ENCODE data around the gene EEPD1. TPM values are rescaled to one million over a fixed set of nuclear protein-coding genes. Genes with fewer than 3 reads are reported as not detected.
"Not testable (repeated sequence)": the region's sequence is repeated elsewhere in the genome, so short reads cannot be mapped to it uniquely, and the experiment has no call there.

Gene EEPD1
- total RNA-seq, 1 donor from 2014 or later = 18.5 TPM

GRCh38 chr7:36210291-36210922, 57.4 kb downstream of the EEPD1 start:
- intact Hi-C loops (cut with micrococcal nuclease) = no loop called here

- intact Hi-C loops (cut with micrococcal nuclease) = no loop called here
Observed at GRCh38 chr7:36214608-36215456, 61.8 kb downstream of the EEPD1 start.

- intact Hi-C loops (cut with micrococcal nuclease) = no loop called here
Observed at GRCh38 chr7:36215457-36215765, 62.4 kb downstream of the EEPD1 start.

GRCh38 chr7:36216063-36216684, 63.1 kb downstream of the EEPD1 start:
- intact Hi-C loops (cut with micrococcal nuclease) = no loop called here

GRCh38 chr7:36217211-36217960, 64.3 kb downstream of the EEPD1 start:
- intact Hi-C loops (cut with micrococcal nuclease) = no loop called here

- intact Hi-C loops (cut with micrococcal nuclease) = no loop called here
Observed at GRCh38 chr7:36217961-36218284, 64.9 kb downstream of the EEPD1 start.

GRCh38 chr7:36219429-36219828, 66.4 kb downstream of the EEPD1 start:
- intact Hi-C loops (cut with micrococcal nuclease) = no loop called here

GRCh38 chr7:36223851-36224250, 70.8 kb downstream of the EEPD1 start:
- intact Hi-C loops (cut with micrococcal nuclease) = no loop called here

- intact Hi-C loops (cut with micrococcal nuclease) = no loop called here
Observed at GRCh38 chr7:36224934-36225858, 72.1 kb downstream of the EEPD1 start.

- intact Hi-C loops (cut with micrococcal nuclease) = no loop called here
Observed at GRCh38 chr7:36226151-36226550, 73.1 kb downstream of the EEPD1 start.

GRCh38 chr7:36227223-36227622, 74.2 kb downstream of the EEPD1 start:
- intact Hi-C loops (cut with micrococcal nuclease) = no loop called here

- intact Hi-C loops (cut with micrococcal nuclease) = no loop called here
Observed at GRCh38 chr7:36228039-36228438, 75.0 kb downstream of the EEPD1 start.

- intact Hi-C loops (cut with micrococcal nuclease) = no loop called here
Observed at GRCh38 chr7:36231406-36231805, 78.4 kb downstream of the EEPD1 start.

- intact Hi-C loops (cut with micrococcal nuclease) = no loop called here
Observed at GRCh38 chr7:36232555-36232954, 79.5 kb downstream of the EEPD1 start.

GRCh38 chr7:36232971-36233550, 80.0 kb downstream of the EEPD1 start:
- intact Hi-C loops (cut with micrococcal nuclease) = no loop called here

GRCh38 chr7:36236073-36236472, 83.0 kb downstream of the EEPD1 start:
- intact Hi-C loops (cut with micrococcal nuclease) = no loop called here

- intact Hi-C loops (cut with micrococcal nuclease) = no loop called here
Observed at GRCh38 chr7:36238138-36238537, 85.1 kb downstream of the EEPD1 start.

- intact Hi-C loops (cut with micrococcal nuclease) = not testable (repeated sequence)
Observed at GRCh38 chr7:36243356-36243755, 90.3 kb downstream of the EEPD1 start.

GRCh38 chr7:36244001-36244400, 90.9 kb downstream of the EEPD1 start:
- intact Hi-C loops (cut with micrococcal nuclease) = not testable (repeated sequence)

- intact Hi-C loops (cut with micrococcal nuclease) = no loop called here
Observed at GRCh38 chr7:36244429-36244828, 91.4 kb downstream of the EEPD1 start.
